OCI-LY7 (cell line): ENCODE measurements around the gene ACADL. TPM values are rescaled to one million over a fixed set of nuclear protein-coding genes. Genes with fewer than 3 reads are reported as not detected.

Source experiments
- BruUV-seq: library from RNA; stranded (reverse); fragments of 400-500 nt; replicated peaks from 2 replicates; lab custom pipeline; 2021; lab: Mats Ljungman, UMichigan
- CTCF ChIA-PET: fragments of 300-600 bp; sonication (Branson Sonifier 250); formaldehyde crosslinking; loops from one replicate; lab custom pipeline; 2022; ENCODE audit warnings: antibody characterized with exemption; ENCODE audit not compliant: unreplicated experiment; lab: Charles Lee
- POLR2A ChIA-PET: fragments of 300-600 bp; sonication (Branson Sonifier 250); formaldehyde crosslinking; loops from one replicate; lab custom pipeline; 2022; ENCODE audit warnings: antibody characterized with exemption; lab: Charles Lee
- DNase-seq: peaks from one replicate; pipeline ENCODE4 v3.0.0-alpha.2; 2015; ENCODE audit warnings: low spot score
- H2AFZ ChIP-seq: fragments of 200-600 bp; sonication (generic), shearing (Covaris generic); 2 replicates; pipeline ENCODE4 v1.6.1; 2014; ENCODE audit warnings: mild to moderate bottlenecking, antibody characterized with exemption, low read length, moderate library complexity
- H3K27ac ChIP-seq: fragments of 200-600 bp; sonication (generic); 2 replicates; pipeline ENCODE4 v1.5.1; 2014; ENCODE audit warnings: mixed run types, low read depth, mild to moderate bottlenecking, moderate library complexity, low read length, inconsistent platforms; ENCODE audit not compliant: poor library complexity, severe bottlenecking
- H3K36me3 ChIP-seq: fragments of 200-600 bp; sonication (generic); 2 replicates; pipeline ENCODE4 v1.6.1; 2014; ENCODE audit warnings: mild to moderate bottlenecking, antibody characterized with exemption, low read length, moderate library complexity, mixed read lengths; ENCODE audit not compliant: insufficient read depth
- H3K4me1 ChIP-seq: fragments of 200-600 bp; sonication (generic); 2 replicates; pipeline ENCODE4 v1.5.1; 2014; ENCODE audit warnings: mild to moderate bottlenecking, low read length; ENCODE audit not compliant: insufficient read depth, poor library complexity, severe bottlenecking
- H3K4me2 ChIP-seq: fragments of 200-600 bp; sonication (generic); 2 replicates; pipeline ENCODE4 v1.6.1; 2014; ENCODE audit warnings: mild to moderate bottlenecking, low read length
- H3K4me3 ChIP-seq: fragments of 200-600 bp; sonication (generic); 2 replicates; pipeline ENCODE4 v1.5.1; 2014; ENCODE audit warnings: mild to moderate bottlenecking, low read depth, low read length; ENCODE audit not compliant: poor library complexity, severe bottlenecking
- H3K79me2 ChIP-seq: fragments of 200-600 bp; sonication (generic); 2 replicates; pipeline ENCODE4 v1.6.1; 2016; ENCODE audit warnings: low read depth, mild to moderate bottlenecking, low read length, moderate library complexity, mixed read lengths; ENCODE audit not compliant: insufficient read depth
- H3K9me2 ChIP-seq: fragments of 200-600 bp; sonication (generic); 2 replicates; pipeline ENCODE4 v1.6.1; 2016; ENCODE audit warnings: mild to moderate bottlenecking, low read length, mixed read lengths; ENCODE audit not compliant: insufficient read depth
- H3K9me3 ChIP-seq: fragments of 200-600 bp; sonication (generic); 2 replicates; pipeline ENCODE4 v1.6.1; 2014; ENCODE audit warnings: mild to moderate bottlenecking, mixed run types, low read length, mixed read lengths
- H4K20me1 ChIP-seq: fragments of 200-600 bp; sonication (generic); 2 replicates; pipeline ENCODE4 v1.6.1; 2014; ENCODE audit warnings: mild to moderate bottlenecking, antibody characterized with exemption, low read length, moderate library complexity, mixed read lengths; ENCODE audit not compliant: insufficient read depth
- EZH2phosphoT487 ChIP-seq: fragments of 200-600 bp; sonication (generic); IDR thresholded peaks from 2 replicates; pipeline ENCODE4 v1.6.1; 2018; ENCODE audit warnings: low read depth, borderline replicate concordance, mild to moderate bottlenecking, mixed run types, antibody characterized with exemption, low read length, moderate library complexity, mixed read lengths
- intact Hi-C: fragments of 100-400 bp; cut with micrococcal nuclease; formaldehyde crosslinking; loops from one replicate; pipeline ENCODE4 v1.10.0; 2022; ENCODE audit not compliant: unreplicated experiment
- total RNA-seq, 2 experiments: library from RNA; depleted of rRNA in 1 of 2; stranded (reverse); fragments of >200 nt in 1 of 2; shearing (Covaris generic) in 1 of 2; gene quantifications; 2 replicates each; pipeline ENCODE4 v1.2.3, GENCODE V29; 2014 to 2022
- TF ChIP-seq, protein P1 (sequence below): fragments of 200-600 bp; sonication (generic); conservative IDR thresholded peaks from 2 replicates; pipeline ENCODE4 v1.5.1; 2014; ENCODE audit warnings: mild to moderate bottlenecking, antibody characterized with exemption, low read length, moderate library complexity, mixed read lengths

ACADL gene
- total RNA-seq, 2 experiments from 2014 or later, result not detected

DNA sequence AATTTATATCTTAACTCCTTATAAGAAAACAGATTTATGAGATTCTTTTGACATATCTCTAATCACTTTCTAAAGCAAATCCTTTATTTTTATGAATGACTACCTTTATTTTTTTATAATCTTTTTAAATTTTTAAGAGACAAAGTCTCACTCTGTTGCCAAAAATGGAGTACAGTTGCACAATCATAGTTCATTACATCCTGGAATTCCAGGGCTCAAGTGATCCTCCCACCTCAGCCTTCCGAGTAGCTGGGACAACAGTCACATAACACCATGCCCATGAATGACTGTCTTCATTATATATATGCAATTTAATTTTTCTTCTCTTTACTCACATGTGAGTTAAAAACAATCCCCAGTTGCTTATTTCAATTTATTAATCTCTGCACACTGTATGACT, 21.7 kb downstream of the ACADL start:
- H3K4me1 ChIP-seq, result no peaks in the 10 kb centered on the region
- BruUV-seq, result no TSS peak
- no peaks in the 10 kb centered on the region for H4K20me1 ChIP-seq
- no peak overlapping the region for H2AFZ ChIP-seq
- no peaks in the 10 kb centered on the region for H3K36me3 ChIP-seq
- TF ChIP-seq, protein P1, sequence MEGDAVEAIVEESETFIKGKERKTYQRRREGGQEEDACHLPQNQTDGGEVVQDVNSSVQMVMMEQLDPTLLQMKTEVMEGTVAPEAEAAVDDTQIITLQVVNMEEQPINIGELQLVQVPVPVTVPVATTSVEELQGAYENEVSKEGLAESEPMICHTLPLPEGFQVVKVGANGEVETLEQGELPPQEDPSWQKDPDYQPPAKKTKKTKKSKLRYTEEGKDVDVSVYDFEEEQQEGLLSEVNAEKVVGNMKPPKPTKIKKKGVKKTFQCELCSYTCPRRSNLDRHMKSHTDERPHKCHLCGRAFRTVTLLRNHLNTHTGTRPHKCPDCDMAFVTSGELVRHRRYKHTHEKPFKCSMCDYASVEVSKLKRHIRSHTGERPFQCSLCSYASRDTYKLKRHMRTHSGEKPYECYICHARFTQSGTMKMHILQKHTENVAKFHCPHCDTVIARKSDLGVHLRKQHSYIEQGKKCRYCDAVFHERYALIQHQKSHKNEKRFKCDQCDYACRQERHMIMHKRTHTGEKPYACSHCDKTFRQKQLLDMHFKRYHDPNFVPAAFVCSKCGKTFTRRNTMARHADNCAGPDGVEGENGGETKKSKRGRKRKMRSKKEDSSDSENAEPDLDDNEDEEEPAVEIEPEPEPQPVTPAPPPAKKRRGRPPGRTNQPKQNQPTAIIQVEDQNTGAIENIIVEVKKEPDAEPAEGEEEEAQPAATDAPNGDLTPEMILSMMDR, result no peak
- TF ChIP-seq EZH2phosphoT487, result no peak
- DNase-seq, result no peak
- no peaks in the 10 kb centered on the region for H3K9me3 ChIP-seq
- H3K4me3 ChIP-seq, result no peak overlapping the region
- intact Hi-C loops, result no loop called here
- H3K4me2 ChIP-seq, result no peak overlapping the region
- H3K79me2 ChIP-seq, result no peaks in the 10 kb centered on the region
- no peaks in the 10 kb centered on the region for H3K9me2 ChIP-seq
- H3K27ac ChIP-seq, result no peak overlapping the region
- POLR2A ChIA-PET, result interaction anchor here (0.8 to 1.8 kb wide), 2 partner anchors 13 to 80 kb away, joined by 4 to 5 read pairs; no protein-coding TSS in a partner anchor
- CTCF ChIA-PET, result no interaction called here

DNA sequence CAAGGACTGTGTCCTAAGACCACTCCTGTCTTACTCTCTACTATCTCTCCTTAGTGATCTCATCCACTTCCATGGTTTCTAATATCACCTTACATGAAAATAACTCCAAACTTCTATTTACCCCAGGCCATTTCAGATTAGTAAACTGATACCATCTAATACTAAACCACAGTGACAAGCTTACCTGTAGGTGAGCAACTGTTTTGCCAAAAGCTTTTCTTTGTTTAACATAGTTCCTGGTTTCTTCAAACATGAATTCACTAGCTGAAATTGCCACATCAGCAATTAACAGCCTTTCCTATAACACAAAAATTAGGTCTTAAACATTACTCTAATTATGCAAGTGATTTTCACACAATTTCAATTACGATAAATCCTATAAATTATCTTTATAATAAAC, 22.1 kb downstream of the ACADL start:
- no peak overlapping the region for H3K4me2 ChIP-seq
- no peak overlapping the region for H3K4me3 ChIP-seq
- H2AFZ ChIP-seq, result no peak overlapping the region
- H3K9me2 ChIP-seq, result no peaks in the 10 kb centered on the region
- no peak for DNase-seq
- no peak overlapping the region for H3K27ac ChIP-seq
- no peaks in the 10 kb centered on the region for H3K9me3 ChIP-seq
- BruUV-seq, result no TSS peak
- intact Hi-C loops, result no loop called here
- TF ChIP-seq, protein P1, result no peak
- TF ChIP-seq EZH2phosphoT487, result no peak
- no peaks in the 10 kb centered on the region for H3K36me3 ChIP-seq
- no peaks in the 10 kb centered on the region for H4K20me1 ChIP-seq
- no peaks in the 10 kb centered on the region for H3K79me2 ChIP-seq
- CTCF ChIA-PET, result no interaction called here
- H3K4me1 ChIP-seq, result no peaks in the 10 kb centered on the region
- POLR2A ChIA-PET, result interaction anchor here (0.8 kb wide), 1 partner anchor 80 kb away, joined by 4 read pairs; no protein-coding TSS in a partner anchor

DNA sequence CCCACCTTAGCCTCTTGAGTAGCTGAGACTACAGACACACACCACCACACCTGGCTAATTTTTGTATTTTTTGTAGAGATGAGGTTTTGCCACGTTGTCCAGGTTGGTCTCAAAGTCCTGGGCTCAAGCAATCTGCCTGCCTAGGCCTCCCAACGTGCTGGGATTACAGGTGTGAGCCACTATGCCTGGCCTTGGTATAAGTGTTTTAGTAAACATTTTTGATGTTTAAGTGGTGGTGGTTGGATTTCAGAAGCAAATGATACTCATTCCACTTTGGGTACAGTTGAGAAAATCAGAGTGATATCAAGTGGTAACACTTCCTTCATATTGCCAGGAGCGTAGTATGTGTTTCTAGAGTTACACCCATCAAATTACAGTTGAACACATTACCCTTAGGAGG, 25.4 kb downstream of the ACADL start:
- no peaks in the 10 kb centered on the region for H3K36me3 ChIP-seq
- no peak overlapping the region for H3K4me2 ChIP-seq
- H3K27ac ChIP-seq, result no peak overlapping the region
- no peak for DNase-seq
- H3K4me3 ChIP-seq, result no peak overlapping the region
- CTCF ChIA-PET, result no interaction called here
- no peaks in the 10 kb centered on the region for H3K4me1 ChIP-seq
- H3K9me2 ChIP-seq, result no peaks in the 10 kb centered on the region
- H2AFZ ChIP-seq, result no peak overlapping the region
- no TSS peak for BruUV-seq
- H3K9me3 ChIP-seq, result no peaks in the 10 kb centered on the region
- intact Hi-C loops, result loop anchor here (1.0 to 10.0 kb wide), 3 partner anchors 223 to 623 kb away; no protein-coding TSS in a partner anchor
- TF ChIP-seq, protein P1, result no peak
- no peak for TF ChIP-seq EZH2phosphoT487
- no peaks in the 10 kb centered on the region for H4K20me1 ChIP-seq
- POLR2A ChIA-PET, result interaction anchor here (0.8 kb wide), 1 partner anchor 195 kb away, joined by 4 read pairs; no protein-coding TSS in a partner anchor
- no peaks in the 10 kb centered on the region for H3K79me2 ChIP-seq
